Spleen (tissue), 7 donors: ENCODE results near the gene KDM2B.
A peak's percentile ranks its signal among the peaks of the same experiment; 100 is the strongest.

ENCODE experiments used
- POLR2A ChIP-seq, 3 donors: fragments of 450-650 bp; IDR thresholded peaks; one replicate each; pipeline ENCODE4 v1.5.1; 2017; ENCODE audit warnings: antibody characterized with exemption in 3 of 3, mild to moderate bottlenecking in 1 of 3
- POLR2AphosphoS5 ChIP-seq, 3 donors: sonication (generic); formaldehyde crosslinking; IDR thresholded peaks; one replicate each; pipeline ENCODE4 v1.5.1; 2017; ENCODE audit warnings: antibody characterized with exemption in 3 of 3
- TF ChIP-seq, protein P1 (sequence below), 11 experiments: fragments of 200-600 bp in 7 of 11; fragments of 450-650 bp in 4 of 11; sonication (generic) in 4 of 11; IDR thresholded peaks in 8 of 11; conservative IDR thresholded peaks in 3 of 11; 1 replicate in 7 of 11; 2 replicates in 4 of 11; pipeline versions ENCODE4 v1.4.0 to v1.8.0; 2016 to 2021; ENCODE audit warnings: antibody characterized with exemption in 11 of 11, inconsistent platforms in 4 of 11, mild to moderate bottlenecking in 1 of 11
- donor health status: DM: no; HTN: no; CAD: no; lungs with moderate emphysema.
- donor health status: DM: no; HTN: no; CAD: no.
- donor health status: DM: no; HTN: no; CAD: no.

DNA sequence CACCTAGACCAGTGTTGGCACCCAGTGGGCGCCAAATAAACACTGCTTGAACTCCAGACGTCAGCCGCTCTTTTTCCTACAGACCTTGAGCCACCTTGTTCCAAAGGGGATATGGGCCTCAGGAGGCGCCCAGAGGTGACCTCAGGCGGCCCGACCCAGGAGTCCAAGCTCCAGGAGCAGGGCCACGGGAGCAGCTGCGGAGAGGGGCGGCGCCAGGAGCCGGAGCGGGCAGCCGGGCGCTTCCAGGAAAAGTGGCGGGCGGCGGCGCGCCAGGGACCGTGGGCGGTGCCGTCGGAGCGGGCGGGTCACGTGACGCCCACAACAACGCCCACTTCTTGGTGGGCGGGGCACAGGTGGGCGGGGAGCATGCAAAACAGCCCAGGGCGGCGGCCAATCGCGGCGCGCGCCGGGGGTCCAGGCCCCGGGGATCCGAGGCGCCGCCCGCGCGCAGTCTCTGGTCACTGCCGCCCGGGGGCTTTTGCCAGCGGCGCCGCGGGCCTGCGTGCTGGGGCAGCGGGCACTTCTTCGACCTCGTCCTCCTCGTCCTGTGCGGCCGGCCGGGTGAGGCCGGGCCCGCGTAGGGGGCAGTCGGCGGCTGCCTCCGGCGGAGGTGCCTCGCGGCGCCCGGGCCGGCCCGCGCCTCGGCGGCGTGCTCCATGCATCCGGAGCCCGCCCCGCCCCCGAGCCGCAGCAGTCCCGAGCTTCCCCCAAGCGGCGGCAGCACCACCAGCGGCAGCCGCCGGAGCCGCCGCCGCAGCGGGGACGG, 45.4 kb upstream of the KDM2B start, which contains the start of gene ORAI1:
- TF ChIP-seq, protein P1, sequence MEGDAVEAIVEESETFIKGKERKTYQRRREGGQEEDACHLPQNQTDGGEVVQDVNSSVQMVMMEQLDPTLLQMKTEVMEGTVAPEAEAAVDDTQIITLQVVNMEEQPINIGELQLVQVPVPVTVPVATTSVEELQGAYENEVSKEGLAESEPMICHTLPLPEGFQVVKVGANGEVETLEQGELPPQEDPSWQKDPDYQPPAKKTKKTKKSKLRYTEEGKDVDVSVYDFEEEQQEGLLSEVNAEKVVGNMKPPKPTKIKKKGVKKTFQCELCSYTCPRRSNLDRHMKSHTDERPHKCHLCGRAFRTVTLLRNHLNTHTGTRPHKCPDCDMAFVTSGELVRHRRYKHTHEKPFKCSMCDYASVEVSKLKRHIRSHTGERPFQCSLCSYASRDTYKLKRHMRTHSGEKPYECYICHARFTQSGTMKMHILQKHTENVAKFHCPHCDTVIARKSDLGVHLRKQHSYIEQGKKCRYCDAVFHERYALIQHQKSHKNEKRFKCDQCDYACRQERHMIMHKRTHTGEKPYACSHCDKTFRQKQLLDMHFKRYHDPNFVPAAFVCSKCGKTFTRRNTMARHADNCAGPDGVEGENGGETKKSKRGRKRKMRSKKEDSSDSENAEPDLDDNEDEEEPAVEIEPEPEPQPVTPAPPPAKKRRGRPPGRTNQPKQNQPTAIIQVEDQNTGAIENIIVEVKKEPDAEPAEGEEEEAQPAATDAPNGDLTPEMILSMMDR (IDR thresholded peaks at IDR 0.05 in 8 of 11, conservative IDR thresholded peaks at IDR 0.05 in 3 of 11): peak in 5 of 11 experiments; percentile 17 to 47 (median 45)
- TF ChIP-seq POLR2A (IDR thresholded peaks at IDR 0.05) (peak in 2 of 3 donors; percentile 37 to 71), POLR2AphosphoS5 (IDR thresholded peaks at IDR 0.05) (peak; percentile 88 to 90 (median 90))
